GM12878 (cell line): Measurements from ENCODE around the gene ELAPOR1. TPM values are rescaled to one million over a fixed set of nuclear protein-coding genes. Genes with fewer than 3 reads are reported as not detected.

Experiments
- CBFB ChIP-seq: IDR thresholded peaks from 2 replicates; pipeline ENCODE4 v1.6.1; 2016; ENCODE audit warnings: antibody characterized with exemption, low read depth
- CEBPZ ChIP-seq: fragments of 150-350 bp; IDR thresholded peaks from 2 replicates; pipeline ENCODE4 v1.6.1; 2016; ENCODE audit warnings: low read depth, low read length
- ETV6 ChIP-seq, 2 experiments: fragments of 450-650 bp in 1 of 2; IDR thresholded peaks in 1 of 2; conservative IDR thresholded peaks in 1 of 2; 2 replicates each; pipeline ENCODE4 v1.6.1; 2014; ENCODE audit warnings: antibody characterized with exemption in 1 of 2, borderline replicate concordance in 1 of 2, low read depth in 1 of 2, mild to moderate bottlenecking in 1 of 2, moderate library complexity in 1 of 2
- EZH2 ChIP-seq: IDR thresholded peaks from 2 replicates; pipeline ENCODE4 v1.6.1; 2012; ENCODE audit warnings: low read depth, mild to moderate bottlenecking, control low read depth, inconsistent platforms, low read length, borderline replicate concordance; ENCODE audit not compliant: control insufficient read depth
- FOS ChIP-seq: IDR thresholded peaks from 3 replicates; pipeline ENCODE4 v1.6.1; 2011; ENCODE audit warnings: borderline replicate concordance; ENCODE audit not compliant: insufficient read length; ENCODE audit errors: extremely low read depth
- JUNB ChIP-seq: IDR thresholded peaks from 2 replicates; pipeline ENCODE4 v1.6.1; 2016; ENCODE audit warnings: antibody characterized with exemption, mild to moderate bottlenecking
- LARP7 ChIP-seq: fragments of 450-650 bp; IDR thresholded peaks from 2 replicates; pipeline ENCODE4 v1.6.1; 2017; ENCODE audit warnings: mild to moderate bottlenecking
- MEF2B ChIP-seq: fragments of 450-650 bp; IDR thresholded peaks from 2 replicates; pipeline ENCODE4 v1.6.1; 2018; ENCODE audit warnings: mild to moderate bottlenecking, moderate library complexity; ENCODE audit not compliant: partially characterized antibody, poor library complexity, severe bottlenecking
- NFYA ChIP-seq: IDR thresholded peaks from 2 replicates; pipeline ENCODE4 v1.6.1; 2011; ENCODE audit warnings: low read depth, mild to moderate bottlenecking, low read length, improper control_type of control experiment, borderline replicate concordance
- PML ChIP-seq: IDR thresholded peaks from 2 replicates; pipeline ENCODE4 v1.6.1; 2012; ENCODE audit warnings: low read length, inconsistent platforms
- PRDM15 ChIP-seq: fragments of 450-650 bp; formaldehyde crosslinking; IDR thresholded peaks from 2 replicates; pipeline ENCODE4 v1.4.0; 2020; ENCODE audit warnings: mild to moderate bottlenecking, moderate library complexity
- RBBP5 ChIP-seq: fragments of 200-600 bp; sonication (generic); conservative IDR thresholded peaks from 2 replicates; pipeline ENCODE4 v1.6.1; 2016
- SPI1 ChIP-seq: IDR thresholded peaks from 2 replicates; pipeline ENCODE4 v1.6.1; 2011; ENCODE audit warnings: low read depth, mild to moderate bottlenecking, low read length, moderate library complexity, borderline replicate concordance; ENCODE audit not compliant: insufficient read depth
- STAT1 ChIP-seq: fragments of 450-650 bp; conservative IDR thresholded peaks from 2 replicates; pipeline ENCODE4 v1.6.1; 2014; ENCODE audit warnings: antibody characterized with exemption, mild to moderate bottlenecking
- YY1 ChIP-seq: IDR thresholded peaks from 2 replicates; pipeline ENCODE4 v1.6.1; 2011; ENCODE audit warnings: low read depth, mild to moderate bottlenecking, low read length
- ZBED1 ChIP-seq: IDR thresholded peaks from 2 replicates; pipeline ENCODE4 v1.6.1; 2016; ENCODE audit warnings: borderline replicate concordance
- ZBTB4 ChIP-seq: fragments of 450-650 bp; formaldehyde crosslinking; IDR thresholded peaks from 2 replicates; pipeline ENCODE4 v1.4.0; 2022; ENCODE audit warnings: mild to moderate bottlenecking, moderate library complexity
- ZNF24 ChIP-seq: fragments of 450-650 bp; IDR thresholded peaks from 2 replicates; pipeline ENCODE4 v1.6.1; 2017; ENCODE audit warnings: antibody characterized with exemption, mild to moderate bottlenecking
- polyA plus RNA-seq, 11 experiments: library from polyadenylated mRNA; depleted of rRNA in 4 of 11; unstranded in 6 of 11; stranded (reverse) in 5 of 11; fragments of >200 nt; fragmentation: Nextera tagmentation in 4 of 11; fragmentation: Illumina TruSeq in 1 of 11; extraction: Ambion mirVana in 4 of 11; extraction: Trizol in 1 of 11; gene quantifications; 1 replicate in 1 of 11; 2 replicates in 10 of 11; pipeline versions ENCODE4 v1.2.1 to v1.2.3, GENCODE V29; 2011 to 2016; ENCODE audit warnings: inconsistent platforms in 2 of 11, missing spikeins in 2 of 11, low read depth in 1 of 11
- total RNA-seq, 4 experiments: library from RNA; depleted of rRNA in 3 of 4; stranded (reverse); fragments of >200 nt in 3 of 4; fragmentation: Illumina TruSeq in 1 of 4; extraction: Trizol in 1 of 4; gene quantifications; 2 replicates each; pipeline versions ENCODE4 v1.2.1 to v1.2.3, GENCODE V29; 2013 to 2021

The ELAPOR1 gene
- total and polyA plus RNA-seq, 10 of the 15 experiments (the other 5 are each of a cell fraction or from before 2014, with no cell fraction given): 0.04 to 2.1 (median 0.19) TPM; not detected in 2

- TF ChIP-seq PRDM15: 0 out of 2 replicates have a peak, but pooled peaks have one; percentile 64
- TF ChIP-seq ZBED1: peak; percentile 80
- no peak for TF ChIP-seq JUNB
- no peak for TF ChIP-seq EZH2
- 0 out of 2 replicates have a peak, but pooled peaks have one; percentile 13 for TF ChIP-seq ZNF24
- peak in 1 of 2 experiments; percentile 36; a peak in 1 of 4 replicates for TF ChIP-seq ETV6 (conservative IDR thresholded peaks at IDR 0.05 in 1 of 2, IDR thresholded peaks at IDR 0.05 in 1 of 2; ENCODE audit: borderline replicate concordance in 1 of 2, low read depth in 1 of 2)
- TF ChIP-seq MEF2B: peak; percentile 55
- peak; percentile 75 for TF ChIP-seq YY1
- TF ChIP-seq RBBP5: no peak
- peak; percentile 84; the same call in 1 of the 2 replicates for TF ChIP-seq STAT1
- TF ChIP-seq SPI1: peak; percentile 68; the same call in 1 of the 2 replicates
- TF ChIP-seq ZBTB4 (CRISPR knock-in tag): no peak
- TF ChIP-seq PML: peak; percentile 99
- no peak for TF ChIP-seq NFYA
- TF ChIP-seq CBFB: peak; percentile 96
- TF ChIP-seq FOS: no peak
- peak; percentile 95; the same call in 1 of the 2 replicates for TF ChIP-seq LARP7
- no peak for TF ChIP-seq CEBPZ
Observed at GRCh38 chr1:109099938-109100773, 13.8 kb upstream of the ELAPOR1 start (continued).
